ENCODE measurements around the gene LLGL2.

DNA sequence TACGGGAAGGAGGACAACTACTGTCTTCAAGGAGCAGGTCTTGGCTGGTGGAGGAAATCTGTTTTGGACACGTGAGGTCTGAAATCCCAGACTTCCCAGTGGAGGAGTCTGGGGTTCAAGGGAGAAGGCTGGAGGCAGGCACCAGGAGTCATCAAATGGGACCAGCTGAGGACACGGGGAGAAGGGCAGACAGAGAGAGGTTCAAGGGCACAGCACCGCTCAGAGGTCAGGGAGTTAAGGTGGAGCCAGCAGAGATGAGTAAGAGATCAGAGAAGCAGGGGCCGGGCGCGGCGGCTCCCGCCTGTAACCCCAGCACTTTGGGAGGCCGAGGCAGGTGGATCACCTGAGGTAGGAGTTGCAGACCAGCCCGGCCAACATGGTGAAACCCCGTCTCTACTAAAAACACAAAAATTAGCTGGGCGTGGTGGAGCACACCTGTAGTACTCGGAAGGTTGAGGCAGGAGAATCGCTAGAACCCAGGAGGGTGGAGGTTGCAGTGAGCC lies 97.3 kb downstream of the LLGL2 start:
- TF ChIP-seq CTCF (IDR thresholded peaks at IDR 0.05) (no peak), POLR2A (IDR thresholded peaks at IDR 0.05) (no peak)

All from esophagus squamous epithelium (tissue), 4 donors.